Stomach (tissue), 9 donors: ENCODE data around the gene LIPE. TPM values are rescaled to one million over a fixed set of nuclear protein-coding genes. Genes with fewer than 3 reads are reported as not detected.
"Not testable (repeated sequence)": the region's sequence is repeated elsewhere in the genome, so short reads cannot be mapped to it uniquely, and the experiment has no call there.

ENCODE experiments used
- DNase-seq, 2 donors: peaks; one replicate each; pipeline versions ENCODE4 v3.0.0 to v3.0.0-alpha.2; 2013 to 2019
- H3K27ac ChIP-seq, 5 donors: fragments of 200-600 bp in 4 of 5; sonication (generic) in 4 of 5; one replicate each; pipeline ENCODE4 v1.5.1; 2013 to 2019; ENCODE audit warnings: mild to moderate bottlenecking in 1 of 5, moderate library complexity in 1 of 5
- H3K27me3 ChIP-seq, 3 donors: fragments of 200-600 bp; sonication (generic); one replicate each; pipeline ENCODE4 v1.5.1; 2017 to 2019; ENCODE audit warnings: mixed run types in 1 of 3
- H3K36me3 ChIP-seq, 4 donors: fragments of 200-600 bp; sonication (generic); 1 replicate in 3 of 4; 2 replicates in 1 of 4; pipeline ENCODE4 v1.5.1; 2016 to 2019
- H3K4me1 ChIP-seq, 4 donors: fragments of 200-600 bp; sonication (generic); one replicate each; pipeline ENCODE4 v1.5.1; 2016 to 2019
- H3K4me3 ChIP-seq, 4 donors: fragments of 200-600 bp; sonication (generic) in 3 of 4; one replicate each; pipeline ENCODE4 v1.5.1; 2016 to 2019; ENCODE audit warnings: mild to moderate bottlenecking in 1 of 4
- H3K9me3 ChIP-seq, 4 donors: fragments of 200-600 bp; sonication (generic); one replicate each; pipeline ENCODE4 v1.5.1; 2016 to 2019
- CTCF ChIP-seq, 7 experiments: fragments of 450-650 bp in 4 of 7; fragments of 200-600 bp in 3 of 7; sonication (generic) in 3 of 7; IDR thresholded peaks; one replicate each; pipeline ENCODE4 v1.5.1; 2016 to 2019; ENCODE audit warnings: antibody characterized with exemption in 7 of 7, control low read depth in 2 of 7, mild to moderate bottlenecking in 1 of 7
- EP300 ChIP-seq: sonication (generic); formaldehyde crosslinking; IDR thresholded peaks from one replicate; pipeline ENCODE4 v1.6.1; 2017; ENCODE audit warnings: antibody characterized with exemption
- POLR2A ChIP-seq, 4 donors: fragments of 450-650 bp; IDR thresholded peaks; one replicate each; pipeline ENCODE4 v1.6.1; 2016; ENCODE audit warnings: antibody characterized with exemption in 4 of 4, control low read depth in 2 of 4, mild to moderate bottlenecking in 1 of 4, moderate library complexity in 1 of 4
- POLR2AphosphoS5 ChIP-seq, 3 donors: sonication (generic); formaldehyde crosslinking; IDR thresholded peaks; one replicate each; pipeline ENCODE4 v1.6.1; 2016; ENCODE audit warnings: antibody characterized with exemption in 3 of 3
- WGBS, 5 donors: extraction: QIAGEN DNeasy Blood & Tissue Kit in 3 of 5; methylation state at CpG; one replicate each; pipeline versions ENCODE4 v1.1.5 to v1.1.7; 2013 to 2018; 5-methylcytosine and 5-hydroxymethylcytosine counted together
- intact Hi-C: fragments of 100-400 bp; cut with DNase I; formaldehyde crosslinking; loops from one replicate; pipeline ENCODE4 v1.15.1; 2023; ENCODE audit warnings: low total_unique reads
- polyA plus RNA-seq, 3 donors: library from polyadenylated mRNA; stranded (reverse); fragments of 200-250 nt; gene quantifications; one replicate each; pipeline ENCODE4 v1.2.3, GENCODE V29; 2013
- total RNA-seq, 5 donors: library from RNA; depleted of rRNA; stranded (reverse); fragments of >200 nt; gene quantifications; one replicate each; pipeline versions ENCODE4 v1.1.0 to v1.2.3, GENCODE V29; 2014 to 2016
- donor health status: healthy with polysubstance abuse.
- donor health status: Bipolar disorder and iron deficiency.
- donor health status: healthy.

LIPE gene
- total and polyA plus RNA-seq, 8 donors = 3.1 to 139 (median 10.6) TPM

DNA sequence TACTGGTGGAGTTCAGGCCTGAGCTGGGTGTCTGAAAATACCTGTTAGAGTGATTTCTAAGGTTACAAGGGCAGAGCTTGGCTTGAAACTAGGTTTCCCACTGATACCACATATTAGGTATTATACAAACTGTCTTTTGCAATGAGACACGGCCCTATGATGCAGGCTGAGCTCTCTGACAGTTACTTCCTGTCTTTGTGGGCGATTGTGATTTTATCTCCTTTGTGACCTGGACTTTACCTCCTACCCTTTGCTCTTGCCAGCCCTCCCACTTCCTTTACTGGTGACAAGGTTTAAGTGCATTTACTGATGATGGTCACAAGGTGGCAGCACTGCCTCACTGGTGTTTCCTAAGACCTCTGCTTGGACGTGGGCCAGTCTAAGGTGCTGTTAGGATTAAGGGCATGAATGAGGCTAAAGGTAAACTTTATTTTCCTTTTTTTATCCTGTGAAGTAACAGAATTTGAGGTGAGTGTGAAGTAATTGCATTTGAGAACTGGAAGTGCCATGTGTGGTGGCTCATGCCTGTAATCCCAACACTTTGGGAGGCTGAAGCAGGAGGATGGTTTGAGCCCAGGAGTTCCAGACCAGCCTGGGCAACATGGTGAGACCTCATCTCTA is 23.2 kb upstream of the LIPE start:
- Histone ChIP-seq H3K4me3 (no peak overlapping the region), H3K4me1 (peaks cover 10 to 46% (median 23%) of the 10 kb centered on the region in 4 donors)

GRCh38 chr19:42448306-42448705 is 21.1 kb upstream of the LIPE start:
- H3K36me3 ChIP-seq, H3K27me3 ChIP-seq, H3K4me3 ChIP-seq, H3K9me3 ChIP-seq, intact Hi-C loops, DNase-seq: not testable (repeated sequence)
- H3K4me1 ChIP-seq = peaks cover 11 to 51% (median 34%) of the 10 kb centered on the region in 4 donors
- 36 to 71% (median 51%) methylated on average over 5 of the region's 5 CpGs for WGBS, 5 donors
- peak overlapping the region in 1 of 5 donors; percentile 20 for H3K27ac ChIP-seq

More for the DNA sequence above, 23.2 kb upstream of the LIPE start:
- H3K27ac ChIP-seq = peak overlapping the region; percentile 32 to 66 (median 40)
- no peaks in the 10 kb centered on the region for H3K9me3 ChIP-seq
- TF ChIP-seq EP300 (no peak), POLR2A (IDR thresholded peaks at IDR 0.05) (no peak), POLR2AphosphoS5 (IDR thresholded peaks at IDR 0.05) (peak; percentile 23 to 91 (median 57)), CTCF (IDR thresholded peaks at IDR 0.05) (peak in 6 of 7 experiments; percentile 71 to 97 (median 84))
- H3K27me3 ChIP-seq = no peaks in the 10 kb centered on the region
- H3K36me3 ChIP-seq = no peaks in the 10 kb centered on the region
- WGBS, 5 donors = 0 to 3% (median 0%) methylated on average over 3 of the region's 3 CpGs
- peak; percentile 95 to 96 for DNase-seq
- intact Hi-C loops = loop anchor here (10.0 kb wide), 1 partner anchor 74 kb away; the partner anchor contains the start of gene CEACAM1

- 71 to 84% (median 74%) methylated on average over 7 of the region's 7 CpGs for WGBS, 5 donors
- peaks cover 11 to 58% (median 35%) of the 10 kb centered on the region in 4 donors for H3K4me1 ChIP-seq
- H3K9me3 ChIP-seq = no peaks in the 10 kb centered on the region
- no peaks in the 10 kb centered on the region for H3K27me3 ChIP-seq
- no peak overlapping the region for H3K4me3 ChIP-seq
- no peaks in the 10 kb centered on the region for H3K36me3 ChIP-seq
- intact Hi-C loops = no loop called here
- no peak for DNase-seq
- no peak for TF ChIP-seq CTCF (IDR thresholded peaks at IDR 0.05)
- H3K27ac ChIP-seq = peak overlapping the region; percentile 34 to 91 (median 86)
Measured at GRCh38 chr19:42445948-42446347, 18.8 kb upstream of the LIPE start.

GRCh38 chr19:42443944-42444398 is 16.8 kb upstream of the LIPE start:
- H3K27me3 ChIP-seq = no peaks in the 10 kb centered on the region
- TF ChIP-seq CTCF (IDR thresholded peaks at IDR 0.05) (no peak), POLR2A (IDR thresholded peaks at IDR 0.05) (no peak), POLR2AphosphoS5 (IDR thresholded peaks at IDR 0.05) (peak in 2 of 3 donors; percentile 56 to 69)

DNA sequence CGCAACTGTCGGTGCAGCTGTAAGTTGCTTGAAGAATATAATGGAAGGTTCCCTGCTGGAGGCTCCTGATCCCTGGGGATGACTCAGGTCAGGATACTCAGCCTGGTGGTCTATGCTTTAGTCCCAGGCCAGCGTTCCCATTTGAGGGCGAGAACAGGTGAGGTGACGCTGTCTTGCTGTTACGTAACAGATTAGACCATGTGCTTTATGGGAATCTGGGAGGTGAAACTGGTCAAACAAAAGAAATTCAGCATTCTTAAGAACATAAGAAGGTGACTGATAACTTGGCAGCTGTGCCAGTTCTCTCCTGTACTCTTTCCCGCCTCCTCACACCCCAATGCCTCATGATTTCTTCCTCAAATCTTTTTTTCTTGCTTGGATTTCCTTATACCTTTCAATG is 15.6 kb upstream of the LIPE start, which contains the start of gene CXCL17:
Gene CXCL17, minus strand, starts transcription at position 114 of the 400 bp plus-strand sequence. CDS start 114 bp downstream, outside the sequence.
- DNase-seq = peak; percentile 76 to 89
- no peaks in the 10 kb centered on the region for H3K9me3 ChIP-seq
- H3K27ac ChIP-seq = peak within 1 kb of the TSS; percentile 86 to 93 (median 88)
- peak within 1 kb of the TSS; percentile 20 to 42 (median 32) for H3K4me3 ChIP-seq
- no peaks in the 10 kb centered on the region for H3K36me3 ChIP-seq
- H3K4me1 ChIP-seq = peaks cover 11 to 57% (median 45%) of the 10 kb centered on the region in 4 donors
- 26 to 62% (median 53%) methylated on average over 7 of the region's 7 CpGs for WGBS, 5 donors
- intact Hi-C loops = no loop called here
- H3K27me3 ChIP-seq = no peaks in the 10 kb centered on the region
- TF ChIP-seq CTCF (IDR thresholded peaks at IDR 0.05) = no peak
- TF ChIP-seq POLR2A (IDR thresholded peaks at IDR 0.05) = peak in 2 of 4 donors; percentile 24 to 40
- TF ChIP-seq POLR2AphosphoS5 (IDR thresholded peaks at IDR 0.05) = peak in 2 of 3 donors; percentile 78 to 90

More at GRCh38 chr19:42443944-42444398, 16.8 kb upstream of the LIPE start:
- no peaks in the 10 kb centered on the region for H3K36me3 ChIP-seq
- peaks cover 11 to 57% (median 40%) of the 10 kb centered on the region in 4 donors for H3K4me1 ChIP-seq
- no peak overlapping the region for H3K4me3 ChIP-seq
- DNase-seq = peak; percentile 51 to 87
- 22 to 45% (median 29%) methylated on average over 4 of the region's 4 CpGs for WGBS, 5 donors
- peak overlapping the region; percentile 86 to 93 (median 88) for H3K27ac ChIP-seq
- H3K9me3 ChIP-seq = no peaks in the 10 kb centered on the region
- intact Hi-C loops = no loop called here
